Neural progenitor cell (in vitro differentiated cells): ENCODE results near the gene DIS3L2.

ENCODE experiments used
- EZH2phosphoT487 ChIP-seq: fragments of 200-600 bp; sonication (generic); IDR thresholded peaks from 2 replicates; pipeline ENCODE4 v1.6.1; 2017; ENCODE audit warnings: antibody characterized with exemption
- TF ChIP-seq, protein P1 (sequence below): fragments of 200-600 bp; sonication (generic); IDR thresholded peaks from 2 replicates; pipeline ENCODE4 v1.5.1; 2017; ENCODE audit warnings: antibody characterized with exemption, mild to moderate bottlenecking

DNA sequence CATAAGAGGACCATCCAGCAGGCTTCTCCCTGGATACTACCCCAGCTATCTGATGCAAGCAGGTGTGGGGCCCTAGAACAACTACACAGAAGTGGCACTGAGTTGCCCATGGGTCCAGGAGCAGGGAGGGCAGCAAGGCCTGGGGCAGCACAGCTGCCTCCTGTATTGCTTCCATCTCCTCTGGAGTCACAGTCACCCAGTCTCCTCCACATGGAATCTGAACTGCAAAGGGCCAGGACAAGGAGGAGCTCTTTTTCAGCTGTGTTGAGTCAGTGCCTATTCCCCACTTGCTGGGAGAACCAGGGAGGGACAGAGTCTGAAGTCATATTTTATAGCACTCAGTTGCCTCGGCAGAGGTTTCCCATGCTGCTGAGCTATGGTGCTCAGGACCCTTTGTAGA is 349.2 kb downstream of the DIS3L2 start:
- TF ChIP-seq, protein P1, sequence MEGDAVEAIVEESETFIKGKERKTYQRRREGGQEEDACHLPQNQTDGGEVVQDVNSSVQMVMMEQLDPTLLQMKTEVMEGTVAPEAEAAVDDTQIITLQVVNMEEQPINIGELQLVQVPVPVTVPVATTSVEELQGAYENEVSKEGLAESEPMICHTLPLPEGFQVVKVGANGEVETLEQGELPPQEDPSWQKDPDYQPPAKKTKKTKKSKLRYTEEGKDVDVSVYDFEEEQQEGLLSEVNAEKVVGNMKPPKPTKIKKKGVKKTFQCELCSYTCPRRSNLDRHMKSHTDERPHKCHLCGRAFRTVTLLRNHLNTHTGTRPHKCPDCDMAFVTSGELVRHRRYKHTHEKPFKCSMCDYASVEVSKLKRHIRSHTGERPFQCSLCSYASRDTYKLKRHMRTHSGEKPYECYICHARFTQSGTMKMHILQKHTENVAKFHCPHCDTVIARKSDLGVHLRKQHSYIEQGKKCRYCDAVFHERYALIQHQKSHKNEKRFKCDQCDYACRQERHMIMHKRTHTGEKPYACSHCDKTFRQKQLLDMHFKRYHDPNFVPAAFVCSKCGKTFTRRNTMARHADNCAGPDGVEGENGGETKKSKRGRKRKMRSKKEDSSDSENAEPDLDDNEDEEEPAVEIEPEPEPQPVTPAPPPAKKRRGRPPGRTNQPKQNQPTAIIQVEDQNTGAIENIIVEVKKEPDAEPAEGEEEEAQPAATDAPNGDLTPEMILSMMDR = no peak
- no peak for TF ChIP-seq EZH2phosphoT487
